ENCODE measurements around the gene PRR20G.

DNA sequence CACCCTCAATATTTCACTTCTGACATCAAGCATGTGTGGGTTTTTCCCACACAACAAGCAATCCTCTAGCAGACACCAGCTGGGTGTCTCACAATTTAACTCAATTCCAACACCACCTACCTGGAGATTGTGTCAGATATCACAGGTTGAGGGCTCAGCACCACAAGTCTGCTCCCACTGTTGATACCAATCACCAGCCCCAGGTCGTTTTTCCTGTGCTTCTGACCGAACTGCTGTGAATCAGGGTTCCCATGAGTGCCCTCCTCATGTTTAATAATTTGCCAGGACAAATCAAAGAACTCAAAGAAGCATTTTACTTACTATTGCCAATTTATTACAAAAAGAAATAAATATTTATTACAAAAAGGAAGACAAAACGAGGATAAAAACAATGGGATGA, 25.0 kb upstream of the PRR20G start:
- no peak for TF ChIP-seq POLR2A (IDR thresholded peaks at IDR 0.05; ENCODE audit: control extremely low read depth in 1 of 2, low read depth in 2 of 2, low read length in 2 of 2)
- no peak for TF ChIP-seq RAD21 (IDR thresholded peaks at IDR 0.05 in 1 of 2, conservative IDR thresholded peaks at IDR 0.05 in 1 of 2; ENCODE audit: low read depth in 2 of 2, low read length in 2 of 2)
- no peak for TF ChIP-seq ATF2 (IDR thresholded peaks at IDR 0.05; ENCODE audit: low read length)
- no peak for TF ChIP-seq POLR2AphosphoS5 (IDR thresholded peaks at IDR 0.05; ENCODE audit: low read depth, low read length)
- TF ChIP-seq, protein P1, sequence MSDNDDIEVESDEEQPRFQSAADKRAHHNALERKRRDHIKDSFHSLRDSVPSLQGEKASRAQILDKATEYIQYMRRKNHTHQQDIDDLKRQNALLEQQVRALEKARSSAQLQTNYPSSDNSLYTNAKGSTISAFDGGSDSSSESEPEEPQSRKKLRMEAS (IDR thresholded peaks at IDR 0.05), result no peak
- TF ChIP-seq MAFK (IDR thresholded peaks at IDR 0.05; ENCODE audit: low read depth, low read length), result no peak
- no peak for TF ChIP-seq CTCF (IDR thresholded peaks at IDR 0.05; ENCODE audit: control extremely low read depth in 1 of 3, insufficient read depth in 1 of 3, low read depth in 1 of 3, low read length in 3 of 3)
- TF ChIP-seq CHD2 (IDR thresholded peaks at IDR 0.05; ENCODE audit: low read length), result no peak
- no peak for TF ChIP-seq JUND (IDR thresholded peaks at IDR 0.05; ENCODE audit: low read length)
- TF ChIP-seq TAF1 (IDR thresholded peaks at IDR 0.05; ENCODE audit: low read depth, low read length), result no peak
- no peak for TF ChIP-seq CHD1 (IDR thresholded peaks at IDR 0.05; ENCODE audit: low read depth, low read length)
- TF ChIP-seq CTBP2 (IDR thresholded peaks at IDR 0.05; ENCODE audit: borderline replicate concordance, insufficient read depth, insufficient read length, low read length), result no peak
- TF ChIP-seq, protein P2, sequence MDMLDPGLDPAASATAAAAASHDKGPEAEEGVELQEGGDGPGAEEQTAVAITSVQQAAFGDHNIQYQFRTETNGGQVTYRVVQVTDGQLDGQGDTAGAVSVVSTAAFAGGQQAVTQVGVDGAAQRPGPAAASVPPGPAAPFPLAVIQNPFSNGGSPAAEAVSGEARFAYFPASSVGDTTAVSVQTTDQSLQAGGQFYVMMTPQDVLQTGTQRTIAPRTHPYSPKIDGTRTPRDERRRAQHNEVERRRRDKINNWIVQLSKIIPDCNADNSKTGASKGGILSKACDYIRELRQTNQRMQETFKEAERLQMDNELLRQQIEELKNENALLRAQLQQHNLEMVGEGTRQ (IDR thresholded peaks at IDR 0.05; ENCODE audit: low read length), result no peak
- no peak for TF ChIP-seq SUZ12 (IDR thresholded peaks at IDR 0.05; ENCODE audit: low read length)
